NCI-H2029 treated with DMSO at 0.1 percent for 48 hours (cell line): Measurements from ENCODE around the gene CRHR1.

ENCODE experiments used
- DNase-seq: peaks from one replicate; lab custom pipeline; 2025; lab: John Stamatoyannopoulos, UW

Gene CRHR1

GRCh38 chr17:45867702-45868101 is 83.6 kb downstream of the CRHR1 start:
- DNase-seq: peak; percentile 4

GRCh38 chr17:45868276-45868675 is 84.2 kb downstream of the CRHR1 start:
- DNase-seq: no peak

GRCh38 chr17:45869676-45870341 is 85.7 kb downstream of the CRHR1 start:
- no peak for DNase-seq

- DNase-seq: no peak
These were observed 86.3 kb downstream of the CRHR1 start for GRCh38 chr17:45870342-45870974.

- DNase-seq: no peak
These were observed 87.6 kb downstream of the CRHR1 start for GRCh38 chr17:45871718-45872117.

GRCh38 chr17:45873728-45874127 is 89.6 kb downstream of the CRHR1 start:
- no peak for DNase-seq

- DNase-seq: no peak
These were observed 90.0 kb downstream of the CRHR1 start for GRCh38 chr17:45874151-45874550.

GRCh38 chr17:45876539-45876938 is 92.4 kb downstream of the CRHR1 start:
- DNase-seq: no peak

- DNase-seq: no peak
These were observed 93.3 kb downstream of the CRHR1 start for GRCh38 chr17:45877467-45877866.

- DNase-seq: no peak
These were observed 98.9 kb downstream of the CRHR1 start for GRCh38 chr17:45883063-45883462.
